IMR-90 (cell line): Measurements from ENCODE around the gene NDST3. TPM values are rescaled to one million over a fixed set of nuclear protein-coding genes. Genes with fewer than 3 reads are reported as not detected.

Experiments
- ATAC-seq: fragments of 200-7000 bp; cut with Tn5 transposase; 2 replicates; pipeline ENCODE4 v1.9.1; 2020; ENCODE audit warnings: low read depth, mild to moderate bottlenecking, moderate library complexity
- BruUV-seq: library from RNA; stranded (reverse); fragments of 400-500 nt; replicated peaks from 2 replicates; lab custom pipeline; 2021; lab: Mats Ljungman, UMichigan
- CTCF ChIA-PET: fragments of 300-600 bp; formaldehyde crosslinking; extraction: SDS; loops from one replicate; lab custom pipeline; 2021; ENCODE audit warnings: antibody characterized with exemption; lab: Yijun Ruan, JAX
- POLR2A ChIA-PET: fragments of 300-600 bp; sonication (Branson Sonifier 250); formaldehyde crosslinking; loops from one replicate; lab custom pipeline; 2022; ENCODE audit warnings: antibody characterized with exemption; ENCODE audit not compliant: unreplicated experiment; lab: Charles Lee
- DNase-seq: peaks from one replicate; pipeline ENCODE4 v3.0.0; 2013
- H2AFZ ChIP-seq: replicated peaks from 2 replicates; pipeline ENCODE3; 2013; ENCODE audit warnings: low read length, mild to moderate bottlenecking; ENCODE audit not compliant: poor library complexity
- H2AK5ac ChIP-seq: 2 replicates; pipeline ENCODE4 v1.6.1; 2013; ENCODE audit warnings: low read depth, low read length, inconsistent platforms
- H2AK9ac ChIP-seq: replicated peaks from 2 replicates; pipeline ENCODE3; 2013; ENCODE audit warnings: mild to moderate bottlenecking, low read depth, low read length, moderate library complexity; ENCODE audit not compliant: poor library complexity
- H2BK120ac ChIP-seq: 2 replicates; pipeline ENCODE4 v1.6.1; 2013; ENCODE audit warnings: low read depth, low read length, inconsistent platforms
- H2BK15ac ChIP-seq: 3 replicates; pipeline ENCODE4 v1.6.1; 2013; ENCODE audit warnings: low read depth, low read length, inconsistent platforms
- H2BK20ac ChIP-seq: 2 replicates; pipeline ENCODE4 v1.6.1; 2013; ENCODE audit warnings: low read depth, mild to moderate bottlenecking, inconsistent platforms, low read length, moderate library complexity
- H2BK5ac ChIP-seq: 2 replicates; pipeline ENCODE4 v1.6.1; 2013; ENCODE audit warnings: mild to moderate bottlenecking, low read depth, low read length, inconsistent platforms; ENCODE audit not compliant: poor library complexity, severe bottlenecking
- H3K14ac ChIP-seq: replicated peaks from 2 replicates; pipeline ENCODE4 v1.6.1; 2013; ENCODE audit warnings: low read depth, low read length, inconsistent platforms
- H3K18ac ChIP-seq: 2 replicates; pipeline ENCODE4 v1.6.1; 2013; ENCODE audit warnings: low read depth, low read length, control low read depth
- H3K23ac ChIP-seq: 2 replicates; pipeline ENCODE4 v1.6.1; 2013; ENCODE audit warnings: low read depth, low read length, inconsistent platforms
- H3K27ac ChIP-seq: 2 replicates; pipeline ENCODE4 v1.5.1; 2013; ENCODE audit warnings: mild to moderate bottlenecking, control low read depth, low read length; ENCODE audit not compliant: insufficient read depth
- H3K27me3 ChIP-seq: 2 replicates; pipeline ENCODE4 v1.6.1; 2013; ENCODE audit warnings: low read length; ENCODE audit not compliant: control insufficient read depth, insufficient read depth
- H3K36me3 ChIP-seq: 2 replicates; pipeline ENCODE4 v1.6.1; 2013; ENCODE audit warnings: low read length, mixed read lengths; ENCODE audit not compliant: control insufficient read depth, insufficient read depth
- H3K4ac ChIP-seq: 2 replicates; pipeline ENCODE4 v1.6.1; 2013; ENCODE audit warnings: low read depth, low read length, inconsistent platforms
- H3K4me1 ChIP-seq: 2 replicates; pipeline ENCODE4 v1.6.1; 2013; ENCODE audit warnings: low read length, mixed read lengths; ENCODE audit not compliant: control insufficient read depth, insufficient read depth
- H3K4me2 ChIP-seq: 2 replicates; pipeline ENCODE4 v1.6.1; 2013; ENCODE audit warnings: low read depth, mild to moderate bottlenecking, control low read depth, low read length, moderate library complexity
- H3K4me3 ChIP-seq: 2 replicates; pipeline ENCODE4 v1.5.1; 2013; ENCODE audit warnings: low read depth, mild to moderate bottlenecking, control low read depth, low read length, moderate library complexity; ENCODE audit not compliant: insufficient read depth
- H3K56ac ChIP-seq: 2 replicates; pipeline ENCODE4 v1.6.1; 2013; ENCODE audit warnings: low read length, inconsistent platforms; ENCODE audit not compliant: insufficient read depth; ENCODE audit errors: extremely low read depth
- H3K79me1 ChIP-seq, 2 experiments: 2 replicates each; pipeline ENCODE4 v1.6.1; 2013; ENCODE audit warnings: low read length in 2 of 2, inconsistent platforms in 1 of 2, low read depth in 1 of 2
- H3K9ac ChIP-seq: 2 replicates; pipeline ENCODE4 v1.6.1; 2013; ENCODE audit warnings: low read depth, low read length, control low read depth
- H3K9me1 ChIP-seq: 2 replicates; pipeline ENCODE4 v1.6.1; 2013; ENCODE audit warnings: low read length, inconsistent platforms; ENCODE audit not compliant: insufficient read depth
- H3K9me3 ChIP-seq: 2 replicates; pipeline ENCODE4 v1.6.1; 2013; ENCODE audit warnings: low read length; ENCODE audit not compliant: control insufficient read depth, insufficient read depth
- H4K20me1 ChIP-seq: 2 replicates; pipeline ENCODE4 v1.6.1; 2013; ENCODE audit warnings: low read length, inconsistent platforms; ENCODE audit not compliant: insufficient read depth
- H4K5ac ChIP-seq: 2 replicates; pipeline ENCODE4 v1.6.1; 2013; ENCODE audit warnings: mild to moderate bottlenecking, low read depth, low read length, control low read depth
- H4K8ac ChIP-seq, 2 experiments: 2 replicates each; pipeline ENCODE4 v1.6.1; 2013; ENCODE audit warnings: low read depth in 2 of 2, low read length in 2 of 2, control low read depth in 1 of 2, inconsistent platforms in 1 of 2
- H4K91ac ChIP-seq: 2 replicates; pipeline ENCODE4 v1.6.1; 2013; ENCODE audit warnings: low read depth, low read length, inconsistent platforms; ENCODE audit not compliant: insufficient read depth
- MAFK ChIP-seq: IDR thresholded peaks from 2 replicates; pipeline ENCODE4 v1.6.1; 2012; ENCODE audit warnings: low read depth, low read length, improper control_type of control experiment
- WGBS, 2 experiments: methylation state at CpG; one replicate each; pipeline versions ENCODE4 v1.1.5 to v1.1.7; 2013; ENCODE audit warnings: missing lambda C conversion rate in 2 of 2; ENCODE audit not compliant: insufficient read length in 1 of 2; ENCODE audit errors: extremely low coverage in 2 of 2; 5-methylcytosine and 5-hydroxymethylcytosine counted together
- dilution Hi-C: fragments of 300-500 bp; cut with HindIII; formaldehyde crosslinking; loops from one replicate; pipeline ENCODE4 v1.14.3; 2018; ENCODE audit warnings: low sequenced_read_pairs; ENCODE audit not compliant: unreplicated experiment
- in situ Hi-C: fragments of 300-500 bp; cut with MboI; formaldehyde crosslinking; loops from 3 replicates; pipeline ENCODE4 v1.14.3; 2019; ENCODE audit warnings: low sequenced_read_pairs, inconsistent platforms, mixed read lengths
- intact Hi-C: fragments of 100-400 bp; cut with micrococcal nuclease; formaldehyde crosslinking; loops from 2 replicates; pipeline ENCODE4 v1.10.0; 2022
- polyA plus RNA-seq, 3 experiments: library from polyadenylated mRNA; depleted of rRNA; stranded (reverse); fragments of >200 nt; gene quantifications; 2 replicates each; pipeline ENCODE4 v1.2.3, GENCODE V29; 2012; ENCODE audit warnings: low replicate concordance in 1 of 3
- total RNA-seq: library from RNA; depleted of rRNA; stranded (reverse); fragments of >200 nt; gene quantifications from 2 replicates; pipeline ENCODE4 v1.2.3, GENCODE V29; 2012
- TF ChIP-seq, protein P1 (sequence below): fragments of 150-350 bp; IDR thresholded peaks from 2 replicates; pipeline ENCODE4 v1.6.1; 2016; ENCODE audit warnings: low read depth, mild to moderate bottlenecking, low read length, moderate library complexity, borderline replicate concordance

NDST3 gene
- total and polyA plus RNA-seq, 2 of the 4 experiments (the other 2 are of a cell fraction): 0.10 to 0.18 TPM

GRCh38 chr4:118271788-118272187, 237.5 kb downstream of the NDST3 start:
- Histone ChIP-seq H3K4me3 (no peak overlapping the region), H3K4me2 (no peak overlapping the region), H3K9me1 (no peaks in the 10 kb centered on the region), H4K8ac (no peak overlapping the region), H3K4me1 (no peaks in the 10 kb centered on the region), H3K79me1 (no peaks in the 10 kb centered on the region), H2BK5ac (no peak overlapping the region), H4K20me1 (no peaks in the 10 kb centered on the region), H2BK20ac (no peak overlapping the region), H4K5ac (no peak overlapping the region), H2BK120ac (no peak overlapping the region), H3K27me3 (peaks cover 2% of the 10 kb centered on the region), H2AK9ac (no peak overlapping the region), H3K9ac (no peak overlapping the region), H3K56ac (no peak overlapping the region), H3K18ac (no peak overlapping the region), H2AFZ (no peak overlapping the region), H3K23ac (no peak overlapping the region), H2BK15ac (no peak overlapping the region), H2AK5ac (no peak overlapping the region), H3K9me3 (no peaks in the 10 kb centered on the region), H3K27ac (no peak overlapping the region), H3K36me3 (no peaks in the 10 kb centered on the region), H4K91ac (no peak overlapping the region), H3K4ac (no peak overlapping the region), H3K14ac (no peak overlapping the region)
- dilution Hi-C loops: no loop called here
- ChIA-PET POLR2A (no interaction called here), CTCF (no interaction called here)
- TF ChIP-seq MAFK: peak; percentile 91
- TF ChIP-seq, protein P1, sequence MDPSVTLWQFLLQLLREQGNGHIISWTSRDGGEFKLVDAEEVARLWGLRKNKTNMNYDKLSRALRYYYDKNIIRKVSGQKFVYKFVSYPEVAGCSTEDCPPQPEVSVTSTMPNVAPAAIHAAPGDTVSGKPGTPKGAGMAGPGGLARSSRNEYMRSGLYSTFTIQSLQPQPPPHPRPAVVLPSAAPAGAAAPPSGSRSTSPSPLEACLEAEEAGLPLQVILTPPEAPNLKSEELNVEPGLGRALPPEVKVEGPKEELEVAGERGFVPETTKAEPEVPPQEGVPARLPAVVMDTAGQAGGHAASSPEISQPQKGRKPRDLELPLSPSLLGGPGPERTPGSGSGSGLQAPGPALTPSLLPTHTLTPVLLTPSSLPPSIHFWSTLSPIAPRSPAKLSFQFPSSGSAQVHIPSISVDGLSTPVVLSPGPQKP: no peak
- DNase-seq (no peak), ATAC-seq (no peak)
- WGBS, 2 experiments: 100% methylated on average over 1 of the region's 2 CpGs; no CpG with 5 or more reads in 1 of the 2 experiments
- in situ Hi-C loops: loop anchor here (25.0 kb wide), 1 partner anchor 909 kb away; no protein-coding TSS in a partner anchor
- BruUV-seq: no TSS peak
- intact Hi-C loops: loop anchor here (2.0 kb wide), 1 partner anchor 1137 kb away; no protein-coding TSS in a partner anchor
